ENCODE measurements around the gene LAMB1. TPM values are rescaled to one million over a fixed set of nuclear protein-coding genes. Genes with fewer than 3 reads are reported as not detected.

LAMB1 gene
- total RNA-seq, 4 donors from 2014 or later: 76.7 to 216 (median 84.6) TPM

GRCh38 chr7:107939573-107940489, 63.1 kb downstream of the LAMB1 start:
- H3K4me3 ChIP-seq: no peak overlapping the region
- H3K9me3 ChIP-seq: no peaks in the 10 kb centered on the region
- no peak for TF ChIP-seq POLR2AphosphoS5 (IDR thresholded peaks at IDR 0.05)
- no peak for TF ChIP-seq EP300 (IDR thresholded peaks at IDR 0.05)
- no peak for TF ChIP-seq POLR2A (IDR thresholded peaks at IDR 0.05)
- no peak for TF ChIP-seq CTCF (IDR thresholded peaks at IDR 0.05)
- WGBS: 70% methylated on average over 13 of the region's 16 CpGs
- no peak for DNase-seq (ENCODE audit: low spot score in 2 of 2)
- H3K36me3 ChIP-seq: peaks cover 26% of the 10 kb centered on the region
- H3K4me1 ChIP-seq: peaks cover 34% of the 10 kb centered on the region
- H3K27ac ChIP-seq: peak overlapping the region; percentile 67
- H3K27me3 ChIP-seq: no peaks in the 10 kb centered on the region

- Histone ChIP-seq H3K27ac (peak overlapping the region; percentile 67), H3K27me3 (no peaks in the 10 kb centered on the region), H3K9me3 (no peaks in the 10 kb centered on the region), H3K36me3 (peaks cover 25% of the 10 kb centered on the region), H3K4me3 (no peak overlapping the region), H3K4me1 (peaks cover 34% of the 10 kb centered on the region)
- DNase-seq (ENCODE audit: low spot score in 2 of 2): no peak
- TF ChIP-seq EP300 (IDR thresholded peaks at IDR 0.05) (no peak), POLR2AphosphoS5 (IDR thresholded peaks at IDR 0.05) (no peak), CTCF (IDR thresholded peaks at IDR 0.05) (no peak), POLR2A (IDR thresholded peaks at IDR 0.05) (no peak)
- 49% methylated on average over 6 of the region's 6 CpGs for WGBS
Observed at GRCh38 chr7:107938456-107939250, 64.3 kb downstream of the LAMB1 start.

- peaks cover 34% of the 10 kb centered on the region for H3K4me1 ChIP-seq
- H3K27me3 ChIP-seq: no peaks in the 10 kb centered on the region
- no peak overlapping the region for H3K27ac ChIP-seq
- H3K4me3 ChIP-seq: no peak overlapping the region
- DNase-seq (ENCODE audit: low spot score in 2 of 2): no peak
- TF ChIP-seq EP300 (IDR thresholded peaks at IDR 0.05) (no peak), POLR2A (IDR thresholded peaks at IDR 0.05) (no peak), POLR2AphosphoS5 (IDR thresholded peaks at IDR 0.05) (no peak), CTCF (IDR thresholded peaks at IDR 0.05) (no peak)
- H3K36me3 ChIP-seq: peaks cover 25% of the 10 kb centered on the region
- H3K9me3 ChIP-seq: no peaks in the 10 kb centered on the region
- WGBS: 50% methylated on average over 1 of the region's 1 CpG
Observed at GRCh38 chr7:107937531-107937930, 65.4 kb downstream of the LAMB1 start.

GRCh38 chr7:107936312-107936711, 66.6 kb downstream of the LAMB1 start:
- no peak overlapping the region for H3K4me3 ChIP-seq
- DNase-seq (ENCODE audit: low spot score in 2 of 2): no peak
- no peak for TF ChIP-seq POLR2AphosphoS5 (IDR thresholded peaks at IDR 0.05)
- no peak for TF ChIP-seq EP300 (IDR thresholded peaks at IDR 0.05)
- no peak for TF ChIP-seq CTCF (IDR thresholded peaks at IDR 0.05)
- TF ChIP-seq POLR2A (IDR thresholded peaks at IDR 0.05): no peak
- 97% methylated on average over 2 of the region's 2 CpGs for WGBS
- no peaks in the 10 kb centered on the region for H3K27me3 ChIP-seq
- H3K27ac ChIP-seq: no peak overlapping the region
- H3K9me3 ChIP-seq: no peaks in the 10 kb centered on the region
- peaks cover 34% of the 10 kb centered on the region for H3K4me1 ChIP-seq
- peaks cover 28% of the 10 kb centered on the region for H3K36me3 ChIP-seq

Measured in suprapubic skin (tissue), 4 donors.